SK-N-SH treated with all-trans-retinoic acid at 6 μM for 48 hours (cell line): ENCODE data around the gene KRT86.

ENCODE experiments used
- CREB5 ChIP-seq: fragments of 250-450 bp; sonication (Bioruptor Pico); IDR thresholded peaks from 2 replicates; pipeline ENCODE4 v1.5.1; 2020; ENCODE audit warnings: low read depth, mild to moderate bottlenecking, moderate library complexity
- CSRNP3 ChIP-seq: fragments of 250-450 bp; sonication (Bioruptor Pico); IDR thresholded peaks from 2 replicates; pipeline ENCODE4 v1.5.1; 2021; ENCODE audit warnings: mild to moderate bottlenecking, moderate library complexity
- OSR1 ChIP-seq: fragments of 250-450 bp; sonication (Bioruptor Pico); IDR thresholded peaks from 2 replicates; pipeline ENCODE4 v1.8.0; 2022; ENCODE audit warnings: moderate library complexity, mild to moderate bottlenecking, inconsistent platforms
- RARB ChIP-seq: fragments of 250-450 bp; sonication (Bioruptor Pico); IDR thresholded peaks from 2 replicates; pipeline ENCODE4 v1.8.0; 2021; ENCODE audit warnings: mild to moderate bottlenecking, moderate library complexity
- TSHZ2 ChIP-seq: fragments of 250-450 bp; sonication (Bioruptor Pico); IDR thresholded peaks from 2 replicates; pipeline ENCODE4 v1.5.0; 2020; ENCODE audit warnings: mild to moderate bottlenecking, moderate library complexity

- TF ChIP-seq CSRNP3 (no peak), OSR1 (no peak), TSHZ2 (CRISPR knock-in tag) (no peak), CREB5 (CRISPR knock-in tag) (no peak), RARB (CRISPR knock-in tag) (no peak)
These were observed 34.5 kb downstream of the KRT86 start for GRCh38 chr12:52308806-52309425.
